Testis (tissue), 2 donors: ENCODE data around the gene RFX8.

Experiments
- CTCF ChIP-seq, 3 experiments: fragments of 450-650 bp in 2 of 3; fragments of 200-600 bp in 1 of 3; sonication (generic) in 1 of 3; IDR thresholded peaks; one replicate each; pipeline ENCODE4 v1.5.1; 2016 to 2019; ENCODE audit warnings: antibody characterized with exemption in 3 of 3, mild to moderate bottlenecking in 2 of 3, moderate library complexity in 1 of 3
- POLR2A ChIP-seq: fragments of 450-650 bp; IDR thresholded peaks from one replicate; pipeline ENCODE4 v1.6.1; 2017; ENCODE audit warnings: antibody characterized with exemption, mild to moderate bottlenecking, moderate library complexity

GRCh38 chr2:101442667-101443061 is 32.2 kb downstream of the RFX8 start:
- TF ChIP-seq CTCF (IDR thresholded peaks at IDR 0.05) (no peak), POLR2A (no peak)
